COLO829 (cell line): ENCODE data around the gene CCNE1.

ENCODE experiments used
- DNase-seq: peaks from one replicate; pipeline ENCODE4 v3.0.0; 2012; ENCODE audit warnings: low spot score

Gene CCNE1

DNA sequence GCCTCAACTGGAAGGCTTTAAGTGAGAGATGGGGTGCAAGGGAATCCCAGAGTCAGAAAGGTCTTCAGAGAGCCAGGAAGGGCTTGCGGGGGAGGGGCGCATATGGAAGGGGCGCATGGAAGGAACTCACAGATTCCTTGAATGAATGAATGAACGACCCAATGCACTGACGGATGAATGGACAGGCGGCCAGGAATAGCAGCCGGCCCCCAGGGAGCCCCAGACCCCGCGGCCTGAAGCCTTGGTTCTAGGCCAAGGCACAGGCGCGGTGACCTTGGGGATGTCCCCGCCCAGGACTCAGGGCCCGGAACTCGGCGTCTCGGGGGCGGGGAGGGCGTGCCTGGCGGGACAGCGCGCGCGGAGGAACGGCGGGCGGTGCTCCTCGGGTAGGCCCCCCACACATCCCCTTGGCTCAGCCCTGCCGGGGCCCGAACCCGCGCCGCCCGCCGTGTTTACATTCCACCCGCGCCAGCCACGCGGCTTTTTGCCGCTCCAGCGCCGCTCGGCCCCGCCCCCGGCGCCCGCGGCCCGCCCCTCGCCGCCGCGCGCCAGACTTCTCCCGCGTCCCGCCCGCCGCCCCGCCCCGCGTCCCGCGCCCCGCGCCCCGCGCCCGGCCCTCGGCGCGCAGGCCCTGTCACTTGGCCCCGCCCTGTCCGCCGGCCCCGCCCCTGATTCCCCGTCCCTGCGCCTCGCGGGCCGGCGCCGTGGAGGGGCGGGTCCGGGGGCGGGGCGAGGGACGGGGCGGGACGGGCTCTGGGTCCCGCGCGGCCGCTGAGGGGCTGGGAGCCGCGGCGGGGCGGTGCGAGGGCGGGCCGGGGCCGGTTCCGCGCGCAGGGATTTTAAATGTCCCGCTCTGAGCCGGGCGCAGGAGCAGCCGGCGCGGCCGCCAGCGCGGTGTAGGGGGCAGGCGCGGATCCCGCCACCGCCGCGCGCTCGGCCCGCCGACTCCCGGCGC is at the start of gene CCNE1:
Gene CCNE1 (plus strand): TSS at position 867 of the 955 bp plus-strand sequence. CDS start 565 bp downstream, outside the sequence.
- peak; percentile 86 for DNase-seq

DNA sequence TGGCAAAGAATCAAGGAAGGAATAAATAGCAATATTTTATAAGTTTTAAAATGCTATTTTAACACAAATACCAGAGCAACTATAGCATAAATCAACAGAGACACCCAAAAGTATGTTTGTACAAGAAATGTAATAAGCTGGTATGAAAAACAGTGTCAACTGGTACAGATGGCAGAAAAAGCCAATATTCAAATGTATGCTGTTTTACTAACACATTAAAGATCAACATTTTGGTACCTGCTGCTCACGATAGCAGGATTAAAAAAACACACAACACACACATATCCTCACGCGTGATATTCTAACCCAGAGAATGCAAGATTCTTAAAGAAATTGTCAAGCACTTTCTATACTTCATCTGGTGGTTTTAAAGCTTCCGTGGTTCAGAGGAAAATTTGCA is 48.6 kb upstream of the CCNE1 start:
- DNase-seq, result no peak

DNA sequence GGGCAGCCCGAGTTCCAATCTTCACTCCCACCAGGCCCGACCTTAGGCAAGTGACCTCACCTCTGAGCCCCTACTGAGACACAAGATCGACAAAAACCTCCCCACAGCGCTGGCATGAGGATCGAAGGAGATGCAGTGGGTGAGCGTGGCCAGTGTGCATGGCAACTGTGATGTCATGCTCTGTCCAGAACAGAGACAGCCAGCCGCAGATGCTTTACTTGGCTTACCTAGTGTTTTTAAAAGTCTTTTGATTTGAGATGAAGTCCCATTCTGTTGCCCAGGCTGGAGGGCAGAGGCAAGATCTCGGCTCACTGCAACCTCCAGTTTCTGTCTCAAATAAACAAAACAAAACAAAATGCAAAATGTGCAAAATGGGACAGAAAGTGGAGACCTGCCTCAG is 47.4 kb upstream of the CCNE1 start:
- no peak for DNase-seq

DNA sequence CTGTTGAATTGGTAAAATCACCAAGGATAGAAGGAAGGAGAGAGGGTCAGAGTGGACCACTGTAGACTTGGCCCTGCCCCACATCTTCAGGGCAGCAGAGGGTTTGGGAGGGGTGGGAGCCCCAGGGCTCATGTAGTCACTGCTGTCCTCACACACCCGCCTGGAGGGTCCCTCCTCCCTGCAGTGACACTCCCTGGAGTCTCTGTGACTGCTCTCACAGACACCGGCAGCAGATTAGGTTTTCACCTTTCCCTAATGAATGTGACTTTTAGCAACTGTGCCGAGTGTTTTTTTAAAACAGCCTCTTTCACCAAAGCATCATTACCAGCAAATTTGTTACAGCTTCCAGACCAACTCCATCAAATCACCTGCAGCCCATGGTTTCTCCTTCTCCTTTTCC is 45.7 kb upstream of the CCNE1 start:
- no peak for DNase-seq

DNA sequence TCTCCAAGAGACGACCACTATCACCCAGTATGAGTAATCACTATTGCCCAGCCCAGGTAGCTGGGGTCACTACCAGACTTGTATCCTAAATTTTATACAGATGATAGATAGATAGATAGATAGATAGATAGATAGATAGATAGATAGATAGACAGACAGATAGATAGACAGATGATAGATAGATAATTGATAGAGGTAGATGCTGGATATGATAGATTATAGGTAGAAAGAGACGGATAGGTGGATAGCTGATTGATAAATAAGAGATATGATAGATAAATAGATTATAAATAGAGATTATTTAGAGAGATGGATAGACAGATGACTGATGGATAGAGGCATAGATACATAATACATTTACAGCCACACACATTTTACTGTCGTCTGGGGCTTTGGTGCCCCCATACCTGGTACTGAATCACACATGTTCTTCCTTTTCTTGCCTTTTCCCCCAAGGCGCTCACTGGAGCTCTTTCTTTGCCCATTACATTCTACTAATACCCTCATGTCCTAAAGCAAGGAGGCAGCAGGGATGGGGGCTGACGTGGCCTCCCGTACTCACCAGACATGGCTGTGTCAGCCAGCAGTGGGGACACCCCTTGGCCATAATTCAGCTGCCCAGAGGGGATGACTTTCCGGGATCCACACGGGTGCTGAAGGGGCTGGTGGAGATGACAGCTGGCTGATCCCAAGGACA is 44.6 kb upstream of the CCNE1 start:
- DNase-seq, result no peak

DNA sequence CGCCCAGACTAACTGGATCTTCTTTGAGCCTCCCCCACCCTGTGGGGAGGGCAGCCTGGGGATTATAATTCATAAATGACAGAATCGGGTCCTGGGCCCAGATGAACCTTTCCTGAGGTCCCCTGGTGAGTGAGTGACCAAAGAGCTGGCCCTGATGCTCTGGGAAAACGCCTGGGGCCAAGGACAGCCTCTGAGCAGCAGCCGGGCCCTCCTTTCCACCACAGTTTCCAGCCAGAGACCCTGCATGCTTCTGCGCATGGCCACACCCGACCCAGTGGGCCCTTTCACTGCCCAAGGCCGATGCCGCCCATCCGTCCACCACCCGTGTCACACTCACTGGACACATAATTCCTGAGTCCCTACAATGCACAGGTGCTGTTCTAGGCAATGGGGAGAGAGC is 43.6 kb upstream of the CCNE1 start:
- DNase-seq, result no peak

DNA sequence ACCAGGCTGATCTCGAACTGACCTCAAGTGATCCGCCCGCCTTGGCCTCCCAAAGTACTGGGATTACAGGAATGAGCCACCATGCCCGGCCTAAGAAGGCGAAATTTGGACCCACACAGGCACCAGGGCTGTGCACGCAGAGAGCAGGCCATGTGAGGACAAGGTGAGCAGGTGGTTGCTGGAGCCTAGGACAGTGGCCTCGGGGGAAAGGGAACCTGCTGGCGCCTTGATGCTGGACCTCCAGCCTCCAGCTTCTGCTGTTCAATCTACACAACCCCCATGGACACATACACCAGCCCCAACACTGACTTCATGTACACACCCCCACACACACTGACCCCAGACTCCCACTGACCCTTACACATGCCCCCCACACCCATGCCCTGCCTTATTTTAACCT is 41.8 kb upstream of the CCNE1 start:
- DNase-seq, result no peak

DNA sequence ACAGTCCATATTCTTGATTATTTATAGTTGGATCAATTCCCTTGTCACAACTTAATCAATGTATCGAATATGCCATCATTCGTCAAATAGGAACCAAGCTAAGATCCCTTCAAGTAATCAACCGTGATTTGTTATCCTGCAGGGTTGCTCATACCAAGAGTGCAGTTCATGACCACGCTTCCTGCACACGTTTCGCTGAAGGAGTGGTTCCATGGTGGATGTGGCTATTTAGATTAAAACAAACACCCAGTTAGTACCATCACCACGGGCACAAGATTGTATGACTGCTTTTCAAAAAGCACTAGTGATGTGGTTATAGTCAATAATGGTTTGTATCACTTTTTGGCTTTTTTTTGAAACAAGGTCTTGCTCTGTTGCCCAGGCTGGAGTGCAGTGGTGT is 41.1 kb upstream of the CCNE1 start:
- DNase-seq, result no peak

DNA sequence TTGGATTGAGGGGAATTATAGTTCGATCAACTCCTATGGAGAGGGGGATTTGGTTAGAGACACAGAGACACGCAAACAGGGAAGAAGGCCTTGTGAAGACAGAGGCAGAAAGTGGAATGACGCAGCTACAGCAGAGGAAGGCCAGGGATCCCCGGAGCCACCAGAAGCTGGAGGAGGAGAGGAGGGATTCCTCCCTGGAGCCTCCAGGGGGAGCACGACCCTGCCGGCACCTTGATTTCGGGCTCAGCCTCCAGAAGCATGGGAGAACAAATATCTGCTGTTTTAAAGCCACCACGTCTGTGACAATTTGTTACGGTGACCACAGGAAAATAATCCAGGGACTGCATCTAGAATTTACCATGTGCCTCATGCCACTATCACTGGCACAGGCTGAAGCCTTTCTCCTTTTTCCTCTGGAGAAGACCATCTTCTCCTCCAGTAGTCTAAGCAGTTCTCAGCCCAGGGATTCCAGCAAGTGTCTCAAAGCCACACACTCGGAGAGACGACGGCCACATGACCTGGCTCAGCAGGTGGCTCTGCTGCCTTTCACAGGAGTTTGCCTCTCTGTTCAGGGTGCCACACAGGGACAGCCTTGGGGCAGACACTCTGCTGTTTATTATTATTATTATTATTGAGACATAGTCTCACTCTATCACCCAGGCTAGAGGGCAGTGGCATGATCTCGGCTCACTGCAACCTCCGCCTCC is 39.9 kb upstream of the CCNE1 start:
- DNase-seq, result peak; percentile 50

DNA sequence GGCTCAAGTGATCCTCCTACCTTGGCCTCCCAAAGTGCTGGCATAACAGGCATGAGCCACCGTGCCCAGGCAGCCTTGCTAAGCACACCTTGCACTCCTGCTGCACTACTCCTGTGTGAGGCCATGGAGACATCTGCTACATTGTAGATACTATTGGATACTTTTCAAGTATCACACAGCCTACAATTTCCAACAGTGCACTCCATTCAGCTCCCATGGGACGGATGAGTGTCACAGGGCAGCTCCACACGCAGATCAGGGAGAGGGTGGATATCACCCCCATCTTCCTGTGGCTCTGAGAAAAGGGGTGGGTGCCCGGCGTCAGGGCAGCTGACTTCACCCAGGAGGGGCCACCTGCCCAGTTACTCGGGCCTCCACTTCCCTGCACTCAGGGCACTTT is 39.1 kb upstream of the CCNE1 start:
- DNase-seq, result no peak

DNA sequence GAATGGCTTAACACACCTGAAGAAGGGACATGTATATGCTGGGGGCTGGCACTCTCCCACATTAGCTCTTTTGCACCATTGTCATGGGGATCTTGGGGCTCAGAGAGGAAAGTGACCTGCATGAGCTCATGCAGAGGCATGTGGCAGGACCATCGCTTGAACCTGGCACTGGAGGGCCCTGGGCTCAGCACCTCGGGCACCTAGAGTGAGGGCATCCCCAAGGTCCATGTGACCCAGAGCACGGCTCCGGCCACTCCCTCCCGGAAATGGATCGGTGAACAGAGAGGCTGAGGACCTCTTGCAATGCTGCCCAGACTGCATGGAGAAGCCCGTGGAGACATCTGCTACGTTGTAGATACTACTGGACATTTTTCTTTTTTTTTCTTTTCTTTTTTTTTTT is 38.6 kb upstream of the CCNE1 start:
- no peak for DNase-seq

DNA sequence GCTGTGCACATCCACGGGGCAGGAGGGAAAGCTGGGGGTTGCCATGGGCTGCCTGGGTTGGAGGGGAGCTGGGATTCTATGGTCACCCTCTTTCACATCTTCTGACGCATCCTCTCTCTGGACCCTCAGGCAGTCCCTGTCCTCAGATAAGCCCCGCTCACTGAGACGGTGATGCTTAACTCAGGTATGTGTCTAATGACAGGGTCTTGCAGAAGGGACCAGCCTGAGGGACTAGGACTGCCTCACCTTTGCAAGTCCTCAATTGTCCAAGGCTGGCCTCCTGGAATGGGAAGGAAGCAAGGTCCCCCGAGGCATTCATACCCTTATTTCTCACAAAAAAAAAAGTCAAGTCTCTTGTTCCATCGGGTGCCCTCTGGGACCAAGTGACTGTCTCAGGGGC is 37.7 kb upstream of the CCNE1 start:
- DNase-seq, result no peak

DNA sequence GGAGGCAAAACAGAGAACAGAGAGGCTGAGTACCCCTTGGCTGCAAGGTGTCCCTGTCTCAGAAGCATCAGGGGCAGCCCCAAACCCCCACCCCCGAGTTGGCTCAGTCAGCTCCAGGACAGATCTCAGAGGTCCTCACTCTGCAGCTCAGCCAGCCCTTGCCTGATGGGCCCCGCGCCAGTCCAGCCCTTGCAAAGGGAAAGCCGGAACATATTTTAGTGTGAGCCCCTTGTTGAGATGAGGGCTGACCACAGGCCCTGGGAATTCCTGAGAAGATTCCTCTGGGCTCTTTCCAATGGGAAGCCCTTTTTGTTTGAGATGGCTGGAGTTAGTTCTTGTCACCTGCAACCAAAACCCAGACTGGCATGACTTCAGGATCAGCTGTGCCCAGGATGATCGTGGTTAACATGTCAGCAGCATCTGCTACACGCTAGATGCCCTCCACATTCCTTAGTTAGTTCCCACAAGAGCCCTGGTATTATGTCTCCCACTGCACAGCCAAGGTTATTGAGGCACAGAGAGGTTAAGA is 33.9 kb upstream of the CCNE1 start:
- DNase-seq, result no peak

DNA sequence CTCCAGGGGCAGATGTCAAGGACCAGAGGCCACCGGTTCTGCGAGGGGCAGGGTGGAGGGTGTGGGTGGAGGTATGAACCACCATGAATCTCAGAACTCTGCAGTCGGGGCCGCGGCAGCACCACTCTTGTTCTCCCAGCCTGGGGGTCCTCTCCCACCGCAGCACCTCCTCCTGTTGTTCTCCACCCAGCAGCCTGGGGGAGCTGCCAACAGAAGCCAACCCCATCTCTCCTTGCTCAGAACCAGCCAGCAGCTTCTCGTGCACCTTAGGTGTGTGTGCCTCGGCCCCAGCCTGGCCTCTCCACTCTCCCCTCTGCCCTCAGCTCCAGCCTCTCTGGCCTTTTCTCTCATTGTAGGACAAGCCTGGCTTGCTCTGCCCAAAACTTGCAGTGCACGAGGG is 31.9 kb upstream of the CCNE1 start:
- DNase-seq, result no peak

DNA sequence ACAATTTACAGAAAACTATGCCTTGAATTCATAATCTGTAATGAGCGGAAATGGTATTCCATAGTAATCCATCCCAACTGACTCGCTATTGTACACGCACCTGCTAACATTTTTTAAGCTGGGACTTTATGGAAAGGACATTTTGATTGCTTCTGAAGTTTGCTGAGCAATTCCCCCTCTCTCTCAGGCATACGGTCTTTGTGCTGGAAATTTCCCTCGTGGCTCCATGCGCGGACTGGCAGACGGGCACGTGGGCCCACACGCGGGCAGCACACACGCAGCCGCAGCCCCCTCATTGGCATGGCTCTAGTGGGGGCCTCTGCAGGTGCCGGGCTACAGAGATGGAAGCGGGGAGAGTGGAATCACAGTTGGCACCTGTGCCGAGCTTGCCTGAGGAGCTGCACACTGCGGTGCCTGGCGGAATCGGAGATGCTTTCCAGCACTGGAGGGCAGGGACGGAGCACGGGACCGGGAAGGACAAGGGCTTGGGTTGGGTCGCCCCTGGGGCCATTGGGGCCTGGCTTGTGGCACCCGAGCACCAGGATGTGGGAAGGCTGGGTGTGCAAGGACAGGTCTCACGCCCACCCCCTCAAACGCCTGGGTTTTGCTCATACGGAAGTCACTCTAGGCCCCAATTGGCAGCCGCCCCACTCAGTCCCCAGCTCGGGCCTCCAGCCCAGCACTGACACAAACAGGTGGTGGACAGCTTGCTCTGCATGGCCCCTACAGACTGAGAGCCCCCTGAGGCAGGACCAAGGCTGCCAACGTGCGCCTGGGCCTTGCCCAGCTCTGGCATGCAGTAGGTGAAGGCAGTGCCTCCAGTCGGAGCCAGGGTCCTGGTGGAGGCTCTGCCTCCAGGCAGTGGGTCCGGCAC is 30.2 kb upstream of the CCNE1 start:
- no peak for DNase-seq

DNA sequence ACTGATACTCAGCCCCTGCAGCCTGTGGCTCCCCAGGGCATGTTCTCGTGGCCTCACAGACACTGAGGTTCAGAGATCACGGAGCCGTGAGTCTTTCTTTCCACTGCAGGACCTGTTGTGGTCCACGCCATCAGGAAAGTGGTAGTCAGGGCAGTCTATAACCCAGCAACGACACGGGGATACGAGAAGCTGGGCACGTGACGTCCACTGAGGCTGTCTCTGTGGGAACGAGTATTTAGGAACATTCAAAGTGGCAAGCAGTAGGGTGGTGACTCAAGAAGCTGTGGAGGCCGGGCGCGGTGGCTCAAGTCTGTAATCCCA is 29.6 kb upstream of the CCNE1 start:
- no peak for DNase-seq

DNA sequence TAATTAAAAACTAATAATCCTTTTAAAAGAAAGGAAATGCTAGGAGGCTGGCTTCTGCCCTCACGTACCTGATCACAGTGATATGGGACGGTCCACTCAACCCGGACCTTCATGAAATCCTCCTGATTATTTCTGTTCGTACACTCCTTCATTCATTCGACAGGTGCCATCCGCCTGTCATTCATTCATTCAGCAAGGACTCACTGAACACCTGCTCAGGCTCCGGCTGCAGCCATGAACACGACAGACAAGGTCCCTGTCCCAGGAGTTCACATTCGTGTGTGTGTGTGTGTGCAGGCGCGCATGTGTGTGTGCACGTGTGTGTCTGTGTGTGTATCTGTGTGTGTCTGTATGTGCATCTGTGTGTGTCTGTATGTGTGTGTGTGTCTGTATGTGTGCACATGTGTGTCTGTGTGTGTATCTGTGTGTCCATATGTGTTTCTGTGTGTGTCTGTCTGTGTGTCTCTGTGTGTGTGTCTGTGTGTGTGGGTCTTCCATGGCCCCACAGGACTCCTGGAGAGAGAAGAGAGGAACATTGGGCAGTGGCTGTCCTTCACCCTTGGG is 28.1 kb upstream of the CCNE1 start:
- no peak for DNase-seq

DNA sequence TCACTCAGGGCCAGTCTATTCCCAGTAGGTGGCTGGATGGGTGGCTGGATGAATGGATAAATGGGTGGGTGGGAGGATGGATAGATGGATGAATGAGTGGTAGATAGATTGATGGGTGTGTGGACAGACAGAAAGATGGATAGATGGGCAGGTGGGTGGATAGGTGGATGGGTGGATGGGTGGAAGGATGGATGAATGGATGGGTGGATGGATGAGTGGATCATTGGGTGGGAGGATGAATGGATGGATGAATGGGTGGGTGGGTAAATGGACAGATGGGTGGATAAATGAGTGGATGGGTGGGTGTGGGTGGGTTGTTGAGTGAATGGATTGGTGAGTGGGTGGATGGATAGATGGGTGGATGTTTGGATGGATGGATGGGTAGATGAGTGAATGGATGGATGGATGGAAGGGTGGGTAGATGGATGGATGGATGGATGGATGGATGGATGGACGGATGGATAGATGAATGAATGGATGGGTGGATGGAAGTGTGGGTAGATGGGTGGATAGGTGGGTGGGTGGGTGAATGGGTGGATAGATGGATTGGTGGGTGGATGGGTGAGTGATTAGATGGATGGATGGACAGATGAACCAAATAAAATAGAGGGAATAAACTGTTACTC is 27.1 kb upstream of the CCNE1 start:
- no peak for DNase-seq

DNA sequence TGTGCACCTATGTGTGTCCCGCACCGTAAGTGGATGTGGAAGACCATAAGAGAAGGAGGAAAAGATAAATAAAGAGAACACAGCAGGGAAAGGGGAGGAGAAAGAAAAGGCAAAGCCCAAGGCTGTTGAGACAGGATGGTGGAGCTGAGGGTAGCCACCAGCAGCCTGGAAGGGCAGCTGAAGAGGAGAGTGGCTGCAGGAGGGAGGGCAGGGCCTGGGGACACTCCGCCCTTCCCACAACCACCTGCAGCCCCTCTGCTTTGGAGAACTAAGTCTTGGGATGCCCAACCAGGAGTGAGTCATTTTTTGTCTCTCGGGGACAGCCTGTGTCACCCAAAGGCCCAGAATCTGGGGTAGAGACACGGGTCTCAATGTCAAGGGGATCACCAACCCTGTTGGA is 26.4 kb upstream of the CCNE1 start:
- no peak for DNase-seq

DNA sequence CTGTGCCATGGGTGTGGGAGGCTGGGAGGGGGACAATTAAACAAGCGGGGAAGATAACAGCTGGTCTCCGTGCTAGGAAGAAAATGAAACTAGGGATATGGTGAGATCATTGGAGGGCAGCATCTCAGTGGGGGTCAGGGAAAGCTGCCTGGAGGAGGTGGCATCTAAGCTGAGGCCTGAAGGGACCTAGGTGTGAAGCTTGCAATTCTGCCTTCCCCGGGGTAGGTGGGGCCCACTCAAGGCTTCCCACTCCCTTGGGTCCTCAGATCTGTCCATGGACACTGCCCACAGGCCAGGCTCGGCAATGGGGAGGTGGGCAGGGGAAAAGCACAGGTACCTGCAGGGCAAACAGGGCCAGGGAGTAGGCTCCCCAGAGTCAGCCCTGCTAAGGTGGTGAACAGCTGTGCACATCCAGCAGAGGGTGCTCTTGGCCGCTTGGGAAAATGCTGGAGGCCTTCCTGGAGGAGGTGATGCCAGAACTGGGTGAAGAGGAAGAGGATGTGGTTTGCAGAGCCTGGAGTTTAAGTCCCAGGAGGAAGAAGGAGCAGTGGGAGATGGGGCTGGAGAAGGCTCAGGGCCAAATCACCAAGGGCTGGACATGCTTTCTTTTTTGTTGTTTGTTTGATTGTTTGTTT is 25.7 kb upstream of the CCNE1 start:
- no peak for DNase-seq
